DMS53 treated with DMSO at 0.1 percent for 48 hours (cell line): ENCODE measurements around the gene GLO1.
"Not testable (repeated sequence)": the region's sequence is repeated elsewhere in the genome, so short reads cannot be mapped to it uniquely, and the experiment has no call there.

Experiments used
- DNase-seq: peaks from one replicate; lab custom pipeline; 2025; ENCODE audit not compliant: unreplicated experiment; lab: John Stamatoyannopoulos, UW

Gene GLO1

DNA sequence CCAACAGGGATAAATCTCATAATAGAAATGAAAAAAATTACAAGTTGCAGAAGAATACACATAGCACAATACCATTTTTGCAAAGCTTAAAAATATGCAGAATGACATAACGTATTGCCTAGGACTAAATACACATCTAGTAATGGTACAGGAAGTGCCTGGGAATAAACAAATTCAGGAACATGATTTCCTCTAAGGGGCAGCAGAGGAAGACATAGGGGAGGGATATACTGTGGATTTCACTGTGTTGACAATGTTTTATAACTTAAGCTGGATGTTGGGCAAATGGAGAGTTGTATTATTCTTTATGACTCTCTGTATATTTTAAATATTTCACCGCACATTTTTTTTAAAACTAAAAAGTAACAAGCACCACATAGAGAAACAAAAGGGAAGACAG lies 5.6 kb upstream of the GLO1 start:
- no peak for DNase-seq

DNA sequence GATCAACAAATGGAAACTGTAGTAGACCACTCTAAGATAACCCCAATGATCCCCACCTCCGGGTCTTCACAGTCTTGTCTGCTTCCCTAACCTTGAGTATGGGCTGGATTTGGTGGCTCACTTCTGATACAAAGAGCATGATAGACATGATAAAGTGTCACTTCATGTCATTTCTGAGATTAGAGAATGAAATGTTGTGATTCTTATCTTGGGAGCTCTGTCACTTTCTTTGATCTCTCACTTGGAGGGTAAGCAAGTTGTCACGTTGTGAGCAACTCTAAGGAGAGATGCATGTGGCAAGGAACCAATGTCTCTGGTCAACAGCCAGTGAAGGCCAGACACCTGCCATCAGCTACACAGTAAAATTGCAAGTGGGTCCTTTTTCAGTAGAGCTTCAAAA lies 3.0 kb upstream of the GLO1 start:
- no peak for DNase-seq

DNA sequence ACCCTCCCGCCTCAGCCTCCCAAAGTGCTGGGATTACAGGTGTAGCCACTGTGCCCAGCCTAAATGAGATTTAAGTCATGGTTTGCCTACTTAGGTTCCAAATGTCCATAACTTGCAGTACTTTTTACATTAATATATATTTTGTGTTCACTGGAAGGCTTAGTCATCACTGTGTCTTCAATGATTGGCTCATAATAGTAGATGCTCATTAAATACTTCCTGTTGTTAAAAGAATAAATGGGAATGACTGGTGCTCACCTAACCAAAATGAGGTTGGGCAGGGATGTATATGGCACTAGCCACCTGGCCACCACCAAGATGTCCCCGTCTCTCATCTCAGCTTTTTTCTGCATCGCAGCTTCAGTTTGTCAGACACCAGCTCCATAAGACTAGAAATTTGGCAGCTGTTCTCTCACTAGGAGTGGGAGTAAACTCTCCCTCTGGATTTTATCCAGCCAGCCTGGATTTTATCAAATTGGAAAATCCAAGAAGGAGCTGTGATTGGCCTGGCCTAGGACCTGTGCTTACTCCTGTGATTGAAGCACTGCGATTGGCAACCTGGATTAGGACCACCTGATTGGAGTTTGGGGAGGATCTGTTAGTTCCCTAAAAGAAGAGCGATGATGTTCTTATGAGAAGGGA lies 1.1 kb upstream of the GLO1 start:
- DNase-seq, result no peak

DNA sequence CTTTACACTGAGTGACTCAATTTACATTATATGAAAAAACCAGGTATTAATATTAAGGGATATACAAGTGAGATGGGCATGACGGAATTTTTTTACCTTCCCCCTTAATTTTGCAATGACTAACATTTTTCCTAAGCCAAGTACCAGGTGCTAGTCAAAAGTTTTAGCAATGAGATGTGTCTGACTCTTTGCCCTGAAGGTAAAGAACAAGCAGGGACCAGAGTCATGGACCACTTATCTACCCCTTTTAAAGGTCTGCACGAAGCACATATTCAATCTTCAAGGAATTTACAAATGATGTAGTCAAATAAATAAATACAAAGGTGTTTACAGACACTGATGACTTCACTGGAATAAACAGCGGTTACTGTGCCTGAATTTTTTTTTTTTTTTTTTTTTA lies 1.4 kb downstream of the GLO1 start:
- no peak for DNase-seq

DNA sequence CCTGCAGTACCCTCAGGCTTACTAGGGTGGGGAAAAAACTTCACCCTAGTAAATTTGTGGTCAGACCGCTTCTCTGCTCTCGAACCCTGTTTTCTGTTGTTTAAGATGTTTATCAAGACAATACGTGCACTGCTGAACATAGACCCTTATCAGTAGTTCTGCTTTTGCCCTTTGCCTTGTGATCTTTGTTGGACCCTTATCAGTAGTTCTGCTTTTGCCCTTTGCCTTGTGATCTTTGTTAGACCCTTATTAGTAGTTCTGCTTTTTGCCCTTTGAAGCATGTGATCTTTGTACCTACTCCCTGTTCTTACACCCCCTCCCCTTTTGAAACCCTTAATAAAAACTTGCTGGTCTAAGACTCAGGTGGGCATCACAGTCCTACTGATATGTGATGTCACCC lies 3.2 kb downstream of the GLO1 start:
- DNase-seq, result not testable (repeated sequence)

DNA sequence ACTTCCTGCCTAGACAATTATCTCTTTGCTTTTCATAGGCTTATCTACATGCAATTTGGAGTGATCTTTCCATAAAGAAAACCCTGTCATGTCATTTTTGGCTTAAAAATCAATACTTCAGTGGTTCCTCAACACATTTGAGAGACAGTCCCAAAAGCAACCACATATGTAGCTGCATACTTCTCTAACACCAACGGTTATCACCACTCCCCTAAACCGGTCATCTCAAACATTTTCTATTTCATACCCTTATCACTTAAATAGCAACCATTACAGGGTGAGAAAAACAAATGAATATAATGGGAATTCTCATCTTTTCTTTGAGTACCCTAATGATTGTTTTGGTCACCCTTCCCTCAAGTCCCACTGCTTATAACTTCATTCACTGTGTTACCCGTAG lies 5.1 kb downstream of the GLO1 start:
- no peak for DNase-seq

DNA sequence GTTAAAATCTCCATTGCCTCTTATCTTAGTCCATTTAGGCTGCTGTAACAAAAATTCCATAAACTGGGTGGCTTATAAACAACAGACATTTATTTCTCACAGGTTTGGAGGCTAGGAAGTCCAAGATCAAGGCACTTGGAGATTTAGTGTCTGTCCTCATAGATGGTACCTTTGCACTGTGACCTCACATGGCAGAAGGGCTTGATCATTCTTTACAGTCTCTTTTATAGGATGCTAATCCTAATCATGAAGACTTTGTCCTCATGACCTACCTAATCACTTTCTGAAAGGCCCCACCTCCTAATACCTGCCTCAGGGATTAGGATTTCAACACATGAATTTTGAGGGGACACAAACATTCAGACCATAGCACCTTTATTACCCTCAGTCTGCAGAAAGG lies 6.6 kb downstream of the GLO1 start:
- DNase-seq, result no peak

DNA sequence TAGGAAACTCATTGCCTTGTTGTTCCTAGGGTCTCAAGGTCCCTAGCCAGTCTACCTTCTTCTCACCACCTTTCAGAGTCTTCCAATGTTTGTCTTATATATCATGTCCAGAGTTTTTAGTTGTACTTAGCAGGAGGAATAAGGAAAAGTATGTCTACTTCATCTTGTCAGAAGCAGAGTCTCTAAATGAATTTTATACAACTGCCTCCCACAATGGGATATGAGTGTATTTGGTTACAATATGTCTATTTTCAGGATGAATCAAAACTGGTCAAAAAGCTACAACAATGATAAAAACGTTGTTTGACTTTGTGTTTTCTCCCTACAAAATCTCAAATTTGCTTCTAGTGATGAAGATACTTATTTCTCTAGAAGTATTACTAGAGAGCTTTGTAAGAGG lies 7.0 kb downstream of the GLO1 start:
- no peak for DNase-seq

DNA sequence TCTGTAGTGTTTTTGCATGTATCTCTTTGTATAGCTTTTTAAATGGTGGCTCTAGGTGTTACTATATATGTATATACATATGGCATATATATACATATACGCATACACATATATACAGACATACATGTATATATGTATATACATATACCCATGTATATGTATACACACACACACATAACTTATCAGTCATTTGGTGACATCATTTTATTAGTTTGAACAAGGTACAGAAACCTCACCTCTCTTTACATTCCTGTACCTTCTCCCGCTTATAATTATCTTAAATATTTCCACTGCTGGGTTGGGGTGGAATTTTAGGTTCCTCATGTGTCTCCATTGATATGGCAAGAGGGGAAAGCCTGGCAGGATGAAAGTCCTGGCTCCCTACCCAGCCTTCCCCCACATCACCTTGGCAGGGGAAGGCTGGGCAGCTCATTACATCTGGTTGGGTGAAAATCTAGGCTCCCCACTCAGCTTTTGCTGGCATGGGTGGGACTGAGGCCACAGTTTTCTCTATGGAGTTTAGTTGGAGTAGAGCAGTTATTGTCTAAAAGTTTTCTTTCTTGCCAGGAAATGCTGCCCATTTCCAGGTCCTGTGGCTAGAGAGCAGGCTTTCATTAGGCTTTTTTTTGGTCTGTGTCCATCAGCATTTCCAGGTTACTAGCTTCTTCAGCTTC lies 7.6 kb downstream of the GLO1 start:
- DNase-seq, result no peak

DNA sequence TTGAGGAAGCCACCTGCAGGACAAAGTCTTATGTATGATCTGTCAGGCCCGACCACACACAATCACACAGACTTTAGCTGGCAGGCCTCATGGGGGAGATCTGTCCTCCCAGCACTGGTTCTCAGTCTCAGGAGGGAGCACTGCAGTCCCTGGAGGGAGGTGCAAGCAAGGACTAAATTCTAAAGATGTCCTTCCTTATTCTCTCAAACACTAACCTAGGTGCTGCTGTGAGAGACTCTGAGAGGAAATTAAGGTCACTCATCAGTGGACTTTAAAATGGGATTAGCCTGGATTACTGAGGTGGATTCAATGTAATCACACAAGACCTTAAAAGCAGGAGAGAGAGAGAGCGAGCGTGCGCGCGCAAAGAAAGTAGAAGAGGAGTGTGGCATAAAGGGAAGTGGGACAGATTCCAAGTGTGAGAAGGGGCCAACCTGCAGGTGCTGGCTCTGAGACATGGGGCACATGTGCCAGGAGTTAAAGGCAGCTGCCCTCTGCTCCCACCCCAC lies 14.3 kb downstream of the GLO1 start:
- no peak for DNase-seq

DNA sequence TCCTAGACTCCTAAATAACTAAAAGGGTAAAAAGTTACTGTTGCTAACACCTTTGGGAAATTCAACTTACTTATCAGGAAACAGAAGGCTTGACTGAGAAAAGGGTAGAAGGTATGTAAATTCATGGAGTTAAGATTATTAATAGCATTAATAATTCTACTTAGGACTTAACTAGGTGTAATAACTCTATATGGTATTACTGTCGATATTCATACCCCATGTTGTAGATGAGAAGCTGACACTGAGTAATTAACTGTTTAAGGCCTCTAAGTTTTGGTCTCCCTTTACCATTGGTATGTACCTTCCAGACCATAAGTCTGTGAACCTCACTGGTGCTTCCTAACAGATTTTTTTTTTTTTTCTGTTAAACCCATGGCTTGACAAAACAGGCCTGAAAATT lies 15.4 kb downstream of the GLO1 start:
- DNase-seq, result no peak

DNA sequence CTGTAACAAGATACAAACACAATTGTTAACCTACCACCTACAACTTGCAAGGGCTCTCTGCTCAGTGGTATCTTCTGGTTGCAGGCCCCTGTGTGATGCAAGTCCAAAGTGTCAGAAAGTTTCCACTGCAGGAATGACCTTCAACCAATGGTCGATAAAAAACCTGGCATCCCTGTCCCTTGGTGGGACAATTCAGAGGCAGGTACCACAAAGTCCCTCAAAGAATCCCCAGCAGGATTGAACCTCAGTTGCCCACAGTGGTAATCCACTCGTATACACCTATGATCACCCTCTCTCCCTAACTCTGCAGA lies 15.9 kb downstream of the GLO1 start:
- DNase-seq, result no peak

DNA sequence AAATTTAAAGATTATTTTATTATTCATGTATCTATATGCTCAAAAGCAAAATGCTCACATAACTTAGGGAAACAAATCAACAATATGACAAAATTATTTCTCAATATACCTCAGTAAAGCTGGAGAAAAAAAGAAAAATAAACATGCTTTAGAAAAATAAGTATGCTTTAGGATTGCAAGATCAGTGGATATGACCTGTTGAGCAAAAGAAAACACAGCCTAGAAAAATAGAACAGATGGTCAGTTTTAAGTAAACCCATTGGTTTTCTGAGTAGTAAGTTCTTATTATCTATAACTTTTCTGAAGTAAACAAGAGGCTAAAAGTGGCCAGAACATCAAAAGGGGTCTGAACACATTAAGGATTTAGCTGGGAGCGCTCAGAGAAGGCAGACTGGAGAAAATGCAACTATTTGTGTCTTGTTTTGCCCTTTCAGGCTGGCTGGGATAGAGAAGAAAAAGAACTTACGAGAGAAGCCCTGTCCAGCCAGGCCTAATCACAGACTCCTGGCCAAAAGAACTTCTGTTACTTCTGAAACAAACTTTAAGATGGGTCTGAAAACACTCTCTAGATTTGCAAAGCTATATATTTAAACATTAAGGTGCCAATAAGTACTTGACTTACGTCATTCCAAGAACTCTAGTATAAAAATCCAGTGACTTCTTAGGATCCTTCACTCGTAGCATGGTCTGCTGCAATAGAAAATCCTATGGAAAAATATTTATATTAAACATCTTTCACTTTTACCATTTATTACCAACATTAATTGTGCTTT lies 16.5 kb downstream of the GLO1 start:
- DNase-seq, result no peak

DNA sequence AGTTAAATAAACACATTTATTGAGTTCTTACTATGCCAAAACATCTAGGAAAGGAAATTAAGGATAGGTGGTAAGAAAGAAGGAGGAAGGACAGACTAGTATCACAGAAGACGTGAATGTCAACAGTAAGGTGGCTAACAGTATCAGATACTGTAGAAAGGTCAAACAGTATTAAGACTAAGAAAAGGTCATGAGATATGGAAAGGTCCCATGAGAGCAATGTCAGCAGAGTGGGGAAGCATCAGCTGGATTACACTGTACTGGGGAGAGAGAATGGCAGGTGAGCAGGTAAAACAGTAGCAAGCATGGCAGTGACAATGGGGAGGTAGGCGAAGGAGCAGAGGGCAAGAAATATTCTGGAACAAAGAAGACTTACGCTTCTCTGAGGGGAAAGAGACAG lies 18.0 kb downstream of the GLO1 start:
- no peak for DNase-seq

DNA sequence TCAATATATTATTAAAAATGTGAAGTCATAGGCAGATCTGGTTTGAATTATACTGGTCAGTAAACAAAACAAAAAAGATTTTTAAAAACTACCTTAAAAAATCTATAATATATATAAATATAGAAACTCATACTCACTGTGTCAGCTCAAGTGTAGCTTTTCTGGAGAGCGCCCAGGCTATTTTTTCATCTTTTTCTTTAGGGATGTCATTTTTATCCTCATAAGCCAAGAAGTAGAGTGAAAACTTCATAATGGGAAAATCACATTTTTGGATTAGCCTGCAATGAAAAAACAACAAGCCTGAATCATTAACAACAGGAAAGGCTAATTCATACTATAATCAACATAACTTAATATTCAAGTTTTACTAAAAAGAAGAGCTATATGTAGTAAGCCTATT lies 18.7 kb downstream of the GLO1 start:
- DNase-seq, result no peak

DNA sequence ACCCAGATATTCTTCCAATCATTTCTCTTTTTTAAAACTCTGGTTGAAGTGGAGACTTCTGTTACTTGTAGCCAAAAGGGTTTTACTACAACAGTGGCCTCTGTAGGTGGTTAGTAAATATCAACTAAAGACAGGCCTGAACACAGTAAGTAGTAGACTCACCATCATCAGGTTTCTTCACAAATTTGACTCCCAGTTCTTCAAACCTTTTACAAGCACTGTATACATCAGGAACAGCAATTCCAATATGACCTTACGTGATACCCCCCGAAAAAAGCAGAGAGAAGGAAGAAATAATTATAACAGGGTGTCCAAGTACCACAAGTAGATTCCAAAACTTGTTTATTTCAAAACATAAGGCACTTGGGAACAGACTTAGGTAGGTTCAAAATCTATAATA lies 21.1 kb downstream of the GLO1 start:
- DNase-seq, result no peak

DNA sequence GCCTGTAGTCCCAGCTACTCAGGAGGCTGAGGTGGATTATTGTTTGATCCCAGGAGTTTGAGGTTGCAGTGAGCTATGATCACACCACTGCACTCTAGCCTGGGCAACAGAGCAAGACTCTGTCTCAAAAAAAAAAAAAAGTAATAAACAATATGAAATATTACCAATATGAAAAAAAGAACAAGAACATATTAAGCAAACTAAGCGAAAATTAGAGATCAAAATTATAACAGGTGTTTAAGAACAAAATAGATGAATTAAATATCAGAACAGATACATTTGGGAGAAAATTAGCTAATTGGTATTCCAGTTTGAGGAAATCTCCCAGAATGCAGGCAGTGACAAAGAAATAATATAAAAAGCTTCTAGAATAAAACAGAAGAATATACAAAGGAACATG lies 23.3 kb downstream of the GLO1 start:
- no peak for DNase-seq

DNA sequence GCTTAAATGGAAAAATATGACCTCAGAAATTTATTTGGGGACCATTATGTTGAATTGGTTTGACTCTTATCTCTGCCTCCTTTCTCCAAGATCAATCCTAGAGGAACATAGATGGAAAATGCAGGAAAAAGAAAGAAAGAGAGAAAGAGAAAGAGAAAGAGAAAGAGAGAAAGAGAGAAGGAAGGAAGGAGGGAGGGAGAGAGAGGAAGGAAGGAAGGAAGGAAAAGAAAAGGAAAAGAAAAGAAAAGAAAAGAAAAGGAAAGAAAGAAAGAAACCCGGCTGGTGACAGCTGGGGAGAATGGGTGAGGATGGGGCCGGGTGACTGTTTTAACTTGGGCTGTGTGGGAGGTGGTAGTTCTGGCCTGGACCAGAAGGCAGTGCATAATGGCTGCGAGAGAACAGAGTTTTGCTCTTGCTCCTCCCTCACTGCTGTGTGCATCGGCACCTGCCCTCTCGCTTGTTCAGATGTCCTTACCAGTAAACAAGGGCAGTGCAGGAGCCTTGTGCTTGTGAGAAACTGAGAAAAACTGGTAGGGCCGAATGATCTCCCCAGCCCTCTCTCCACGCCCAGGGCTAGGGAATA lies 24.7 kb downstream of the GLO1 start:
- no peak for DNase-seq

DNA sequence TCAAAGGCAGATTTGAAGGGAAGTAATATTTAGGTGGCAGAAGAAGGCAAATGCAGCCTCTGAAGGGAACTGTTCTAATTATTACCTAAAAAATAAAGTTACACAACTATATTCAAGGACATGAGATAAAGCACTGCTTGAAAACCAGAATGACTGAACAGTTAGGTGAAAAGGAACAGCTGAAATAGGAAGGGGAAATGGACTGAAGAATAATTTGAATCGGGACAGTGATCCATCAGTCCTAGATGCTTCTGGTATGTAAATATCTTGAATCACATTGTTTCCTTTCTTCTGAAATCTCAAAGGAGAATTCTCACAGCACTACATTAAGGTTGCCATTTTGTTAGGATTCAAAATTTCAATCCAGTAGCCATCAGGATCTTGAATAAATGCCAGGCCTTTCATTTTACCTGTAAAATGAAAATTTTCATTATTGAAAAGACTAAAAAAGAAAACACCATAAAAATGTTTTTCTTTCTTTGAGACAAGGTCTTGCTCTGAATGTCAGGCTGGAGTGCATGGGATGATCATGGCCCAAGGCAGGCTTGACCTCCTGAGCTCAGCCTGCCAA lies 25.9 kb downstream of the GLO1 start:
- no peak for DNase-seq

DNA sequence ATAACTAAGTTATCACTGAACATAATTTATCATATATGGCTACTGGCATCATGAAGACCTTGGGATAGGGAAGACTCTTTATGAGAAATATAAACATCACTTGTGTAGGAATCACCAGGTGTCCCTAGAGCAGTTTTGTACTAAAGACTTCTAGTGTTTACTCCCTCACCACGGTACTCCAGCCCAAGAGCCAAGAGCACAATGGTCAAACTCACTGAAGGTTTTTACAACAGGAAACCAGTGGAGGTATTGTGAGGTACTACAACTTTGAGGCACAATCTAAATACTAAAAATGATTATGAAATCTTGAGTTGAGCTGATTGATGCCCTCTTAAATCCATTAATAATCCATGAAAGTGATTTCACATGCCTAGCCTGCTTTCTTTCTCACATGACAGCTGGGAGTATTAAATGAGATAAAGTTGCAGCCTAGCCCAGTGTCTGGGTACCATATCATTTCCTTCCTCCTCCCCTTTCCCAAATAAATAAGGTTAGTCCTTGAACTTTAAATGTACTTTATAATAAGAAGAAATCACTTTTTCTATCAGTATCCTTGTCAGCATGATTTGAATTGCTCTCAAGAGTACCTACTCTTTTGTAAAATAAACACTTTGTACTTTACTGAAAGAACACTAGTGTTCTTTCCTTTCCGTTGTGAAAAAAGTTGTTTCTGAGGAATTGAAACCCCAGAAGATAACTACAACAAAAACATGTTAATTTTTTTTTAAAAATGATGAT lies 26.5 kb downstream of the GLO1 start:
- DNase-seq, result no peak
